Activated T-cell treated with anti-CD3 and anti-CD28 coated beads, Interleukin-2, amount 50 U/mL, for 48 hours (primary cell): ENCODE measurements around the gene IRF2BP2.

ENCODE experiments used
- DNase-seq, 2 experiments: peaks; one replicate each; pipeline ENCODE4 v3.0.0-alpha.2; 2020

IRF2BP2 gene

DNA sequence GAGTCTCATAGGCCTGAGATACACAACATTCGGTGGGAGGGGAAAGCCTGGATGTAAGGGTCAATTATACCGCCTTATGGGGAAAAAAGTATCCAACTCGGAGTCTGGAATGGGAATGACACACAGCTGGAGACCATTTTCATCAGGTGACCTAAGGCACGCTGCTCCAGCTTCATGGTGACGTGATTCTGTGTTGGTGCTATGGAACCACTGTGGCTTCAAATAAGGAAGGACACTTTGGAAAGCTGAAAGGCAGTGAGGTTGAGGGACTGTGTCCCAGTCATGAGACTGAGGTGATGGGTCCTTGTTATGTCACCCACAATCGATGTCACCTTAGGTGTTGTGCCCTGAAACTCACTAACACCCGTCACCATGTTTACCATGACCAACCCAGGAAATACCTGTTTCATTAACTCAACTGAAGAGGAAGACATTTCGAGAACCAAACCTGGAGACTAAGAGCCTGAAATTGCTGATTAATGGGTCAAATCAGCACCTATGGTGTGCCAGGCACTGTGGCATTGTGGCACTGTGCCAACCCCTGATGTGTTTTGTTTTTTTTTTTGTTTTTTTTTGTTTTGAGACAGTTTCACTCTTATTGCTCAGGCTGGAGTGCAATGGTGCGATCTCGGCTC, 54.5 kb downstream of the IRF2BP2 start:
- DNase-seq: no peak

DNA sequence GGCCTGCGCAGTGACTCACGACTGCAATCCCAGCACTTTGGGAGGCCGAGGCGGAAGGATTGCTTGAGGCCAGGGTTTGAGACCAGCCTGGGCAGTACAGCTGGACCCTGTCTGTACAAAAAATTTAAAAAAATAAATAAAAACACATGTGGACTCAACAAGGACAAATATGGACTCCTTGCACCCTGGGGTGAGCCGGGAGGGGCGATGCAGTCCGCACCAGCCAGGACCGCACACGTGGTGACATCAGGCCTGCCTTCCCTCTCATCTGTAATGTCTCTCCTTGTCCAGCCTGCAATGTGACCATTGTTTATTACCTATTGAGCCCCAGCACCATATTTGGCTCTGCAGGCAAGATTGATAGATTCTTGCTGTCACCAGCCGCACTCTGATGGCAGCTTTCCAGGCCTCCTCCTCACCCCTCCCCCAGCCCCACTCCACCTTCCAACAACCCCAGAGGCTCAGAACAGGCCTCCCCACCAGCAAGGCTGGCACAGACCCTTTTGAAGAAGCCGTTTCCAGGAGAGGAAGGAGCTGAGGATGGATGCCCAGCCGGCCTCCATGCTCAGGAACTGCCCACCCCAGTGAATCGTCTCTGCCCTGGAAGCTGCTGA, 55.2 kb downstream of the IRF2BP2 start:
- DNase-seq: no peak
